Neural progenitor cell (in vitro differentiated cells): ENCODE results near the gene ZNF77. TPM values are rescaled to one million over a fixed set of nuclear protein-coding genes. Genes with fewer than 3 reads are reported as not detected.

Experiments used
- DNase-seq: peaks from one replicate; pipeline ENCODE4 v3.0.0-alpha.2; 2016; ENCODE audit warnings: low spot score
- H2AFZ ChIP-seq: fragments of 200-600 bp; sonication (generic); replicated peaks from 2 replicates; pipeline ENCODE4 v1.6.1; 2016; ENCODE audit warnings: antibody characterized with exemption
- H3F3A ChIP-seq: fragments of 200-600 bp; sonication (generic); 2 replicates; pipeline ENCODE4 v1.6.1; 2016; ENCODE audit warnings: antibody characterized with exemption, low read depth
- H3K27ac ChIP-seq: fragments of 200-600 bp; sonication (generic); 2 replicates; pipeline ENCODE4 v1.5.1; 2016; ENCODE audit warnings: mild to moderate bottlenecking
- H3K27me3 ChIP-seq: fragments of 200-600 bp; sonication (generic); 2 replicates; pipeline ENCODE4 v1.6.1; 2016; ENCODE audit warnings: mild to moderate bottlenecking, moderate library complexity
- H3K36me3 ChIP-seq: fragments of 200-600 bp; sonication (generic); 2 replicates; pipeline ENCODE4 v1.5.1; 2016
- H3K4me1 ChIP-seq: fragments of 200-600 bp; sonication (generic); 2 replicates; pipeline ENCODE4 v1.6.1; 2016; ENCODE audit warnings: mixed run types
- H3K4me2 ChIP-seq: fragments of 200-600 bp; sonication (generic); 2 replicates; pipeline ENCODE4 v1.6.1; 2016
- H3K4me3 ChIP-seq: fragments of 200-600 bp; sonication (generic); 2 replicates; pipeline ENCODE4 v1.5.1; 2016
- H3K79me2 ChIP-seq: fragments of 200-600 bp; sonication (generic); 2 replicates; pipeline ENCODE4 v1.6.1; 2016; ENCODE audit warnings: low read depth
- H3K9ac ChIP-seq: fragments of 200-600 bp; sonication (generic); 2 replicates; pipeline ENCODE4 v1.6.1; 2016
- H3K9me3 ChIP-seq: fragments of 200-600 bp; sonication (generic); 2 replicates; pipeline ENCODE4 v1.5.1; 2016; ENCODE audit warnings: low read depth
- H4K20me1 ChIP-seq: fragments of 200-600 bp; sonication (generic); 2 replicates; pipeline ENCODE4 v1.6.1; 2016; ENCODE audit warnings: low read depth
- H3K27ac Mint-ChIP-seq: 3 replicates; pipeline ENCODE4 v1.8.0; 2021; ENCODE audit warnings: mixed read lengths
- H3K27me3 Mint-ChIP-seq: 2 replicates; pipeline ENCODE4 v1.8.0; 2022; ENCODE audit warnings: low read depth, mild to moderate bottlenecking, inconsistent platforms, moderate library complexity, mixed read lengths; ENCODE audit not compliant: insufficient read depth
- H3K36me3 Mint-ChIP-seq: 3 replicates; pipeline ENCODE4 v1.8.0; 2021; ENCODE audit warnings: mixed read lengths
- H3K4me1 Mint-ChIP-seq: 3 replicates; pipeline ENCODE4 v1.8.0; 2021; ENCODE audit warnings: mixed read lengths
- H3K4me3 Mint-ChIP-seq: 3 replicates; pipeline ENCODE4 v1.8.0; 2021; ENCODE audit warnings: mild to moderate bottlenecking, moderate library complexity, mixed read lengths
- H3K9me3 Mint-ChIP-seq: 3 replicates; pipeline ENCODE4 v1.8.0; 2020; ENCODE audit warnings: mixed read lengths
- CTCF ChIP-seq: fragments of 200-600 bp; sonication (generic); IDR thresholded peaks from 2 replicates; pipeline ENCODE4 v1.5.1; 2017; ENCODE audit warnings: antibody characterized with exemption, mild to moderate bottlenecking
- EZH2 ChIP-seq: fragments of 200-600 bp; sonication (generic); IDR thresholded peaks from 2 replicates; pipeline ENCODE4 v1.6.1; 2017; ENCODE audit warnings: antibody characterized with exemption, mild to moderate bottlenecking, moderate library complexity
- EZH2phosphoT487 ChIP-seq: fragments of 200-600 bp; sonication (generic); IDR thresholded peaks from 2 replicates; pipeline ENCODE4 v1.6.1; 2017; ENCODE audit warnings: antibody characterized with exemption
- total RNA-seq: library from RNA; depleted of rRNA; stranded (reverse); fragments of >200 nt; gene quantifications from 2 replicates; pipeline ENCODE4 v1.2.3, GENCODE V29; 2015; ENCODE audit warnings: low replicate concordance

Gene ZNF77
- total RNA-seq, 1 donor from 2014 or later, result 6.5 TPM

GRCh38 chr19:2977001-2977745, 32.4 kb upstream of the ZNF77 start, which contains the start of gene TLE6:
Gene TLE6 (plus strand): TSS chr19:2977564. CDS start chr19:2978234, 670 bp downstream.
- DNase-seq, result peak; percentile 98
- Mint-ChIP-seq H3K4me3 (peak within 1 kb of the TSS; percentile 76), H3K27me3 (peaks cover 72% of the 10 kb centered on the region), H3K4me1 (peaks cover 25% of the 10 kb centered on the region), H3K27ac (no peak within 1 kb of the TSS), H3K9me3 (peaks cover 3% of the 10 kb centered on the region), H3K36me3 (no peaks in the 10 kb centered on the region)
- H3K4me3 ChIP-seq, result peak within 1 kb of the TSS; percentile 20
- H3K9ac ChIP-seq, result no peak within 1 kb of the TSS
- peaks cover 22% of the 10 kb centered on the region for H4K20me1 ChIP-seq
- no peak within 1 kb of the TSS for H3K27ac ChIP-seq
- peak within 1 kb of the TSS; percentile 56 for H3K4me2 ChIP-seq
- H2AFZ ChIP-seq, result no peak within 1 kb of the TSS
- H3K9me3 ChIP-seq, result no peaks in the 10 kb centered on the region
- peaks cover 12% of the 10 kb centered on the region for H3F3A ChIP-seq
- peaks cover 11% of the 10 kb centered on the region for H3K4me1 ChIP-seq
- H3K36me3 ChIP-seq, result no peaks in the 10 kb centered on the region
- H3K79me2 ChIP-seq, result no peaks in the 10 kb centered on the region
- peaks cover 93% of the 10 kb centered on the region for H3K27me3 ChIP-seq
- TF ChIP-seq EZH2phosphoT487 (peak; percentile 23), EZH2 (peak; percentile 21), CTCF (no peak)

- peaks cover 11% of the 10 kb centered on the region for H3F3A ChIP-seq
- peak; percentile 38 for DNase-seq
- peaks cover 22% of the 10 kb centered on the region for H4K20me1 ChIP-seq
- peaks cover 93% of the 10 kb centered on the region for H3K27me3 ChIP-seq
- Mint-ChIP-seq H3K4me1 (peaks cover 21% of the 10 kb centered on the region), H3K27me3 (peaks cover 66% of the 10 kb centered on the region), H3K36me3 (no peaks in the 10 kb centered on the region), H3K27ac (no peak overlapping the region), H3K4me3 (peak overlapping the region; percentile 76), H3K9me3 (no peaks in the 10 kb centered on the region)
- H3K27ac ChIP-seq, result no peak overlapping the region
- peak overlapping the region; percentile 20 for H3K4me3 ChIP-seq
- H3K9ac ChIP-seq, result no peak overlapping the region
- no peaks in the 10 kb centered on the region for H3K79me2 ChIP-seq
- peaks cover 11% of the 10 kb centered on the region for H3K4me1 ChIP-seq
- no peaks in the 10 kb centered on the region for H3K9me3 ChIP-seq
- no peak overlapping the region for H2AFZ ChIP-seq
- peak overlapping the region; percentile 56 for H3K4me2 ChIP-seq
- TF ChIP-seq EZH2, result no peak
- no peak for TF ChIP-seq EZH2phosphoT487
- TF ChIP-seq CTCF, result no peak
- H3K36me3 ChIP-seq, result no peaks in the 10 kb centered on the region
Measured at GRCh38 chr19:2976609-2977000, 31.8 kb upstream of the ZNF77 start.

GRCh38 chr19:2974342-2975041, 29.7 kb upstream of the ZNF77 start:
- no peak overlapping the region for H3K4me2 ChIP-seq
- peaks cover 22% of the 10 kb centered on the region for H4K20me1 ChIP-seq
- peaks cover 11% of the 10 kb centered on the region for H3K4me1 ChIP-seq
- TF ChIP-seq EZH2phosphoT487 (no peak), EZH2 (no peak)
- H3K36me3 Mint-ChIP-seq, result no peaks in the 10 kb centered on the region
- peaks cover 72% of the 10 kb centered on the region for H3K27me3 ChIP-seq
- no peak overlapping the region for H3K9ac ChIP-seq
- no peaks in the 10 kb centered on the region for H3K9me3 Mint-ChIP-seq
- no peak overlapping the region for H3K4me3 Mint-ChIP-seq
- peaks cover 7% of the 10 kb centered on the region for H3F3A ChIP-seq
- H3K4me1 Mint-ChIP-seq, result peaks cover 18% of the 10 kb centered on the region
- H3K27me3 Mint-ChIP-seq, result peaks cover 57% of the 10 kb centered on the region
- H2AFZ ChIP-seq, result no peak overlapping the region
- H3K9me3 ChIP-seq, result no peaks in the 10 kb centered on the region
- no peak overlapping the region for H3K4me3 ChIP-seq
- no peaks in the 10 kb centered on the region for H3K36me3 ChIP-seq
- peak; percentile 36 for DNase-seq
- no peak overlapping the region for H3K27ac Mint-ChIP-seq
- H3K27ac ChIP-seq, result no peak overlapping the region
- no peaks in the 10 kb centered on the region for H3K79me2 ChIP-seq
